OCI-LY7 (cell line): ENCODE data around the gene KLHL26. TPM values are rescaled to one million over a fixed set of nuclear protein-coding genes. Genes with fewer than 3 reads are reported as not detected.

Experiments used
- BruUV-seq: library from RNA; stranded (reverse); fragments of 400-500 nt; replicated peaks from 2 replicates; lab custom pipeline; 2021; lab: Mats Ljungman, UMichigan
- CTCF ChIA-PET: fragments of 300-600 bp; sonication (Branson Sonifier 250); formaldehyde crosslinking; loops from one replicate; lab custom pipeline; 2022; ENCODE audit warnings: antibody characterized with exemption; ENCODE audit not compliant: unreplicated experiment; lab: Charles Lee
- POLR2A ChIA-PET: fragments of 300-600 bp; sonication (Branson Sonifier 250); formaldehyde crosslinking; loops from one replicate; lab custom pipeline; 2022; ENCODE audit warnings: antibody characterized with exemption; lab: Charles Lee
- DNase-seq: peaks from one replicate; pipeline ENCODE4 v3.0.0-alpha.2; 2015; ENCODE audit warnings: low spot score
- H2AFZ ChIP-seq: fragments of 200-600 bp; sonication (generic), shearing (Covaris generic); 2 replicates; pipeline ENCODE4 v1.6.1; 2014; ENCODE audit warnings: mild to moderate bottlenecking, antibody characterized with exemption, low read length, moderate library complexity
- H3K27ac ChIP-seq: fragments of 200-600 bp; sonication (generic); 2 replicates; pipeline ENCODE4 v1.5.1; 2014; ENCODE audit warnings: mixed run types, low read depth, mild to moderate bottlenecking, moderate library complexity, low read length, inconsistent platforms; ENCODE audit not compliant: poor library complexity, severe bottlenecking
- H3K36me3 ChIP-seq: fragments of 200-600 bp; sonication (generic); 2 replicates; pipeline ENCODE4 v1.6.1; 2014; ENCODE audit warnings: mild to moderate bottlenecking, antibody characterized with exemption, low read length, moderate library complexity, mixed read lengths; ENCODE audit not compliant: insufficient read depth
- H3K4me1 ChIP-seq: fragments of 200-600 bp; sonication (generic); 2 replicates; pipeline ENCODE4 v1.5.1; 2014; ENCODE audit warnings: mild to moderate bottlenecking, low read length; ENCODE audit not compliant: insufficient read depth, poor library complexity, severe bottlenecking
- H3K4me2 ChIP-seq: fragments of 200-600 bp; sonication (generic); 2 replicates; pipeline ENCODE4 v1.6.1; 2014; ENCODE audit warnings: mild to moderate bottlenecking, low read length
- H3K4me3 ChIP-seq: fragments of 200-600 bp; sonication (generic); 2 replicates; pipeline ENCODE4 v1.5.1; 2014; ENCODE audit warnings: mild to moderate bottlenecking, low read depth, low read length; ENCODE audit not compliant: poor library complexity, severe bottlenecking
- H3K79me2 ChIP-seq: fragments of 200-600 bp; sonication (generic); 2 replicates; pipeline ENCODE4 v1.6.1; 2016; ENCODE audit warnings: low read depth, mild to moderate bottlenecking, low read length, moderate library complexity, mixed read lengths; ENCODE audit not compliant: insufficient read depth
- H3K9me2 ChIP-seq: fragments of 200-600 bp; sonication (generic); 2 replicates; pipeline ENCODE4 v1.6.1; 2016; ENCODE audit warnings: mild to moderate bottlenecking, low read length, mixed read lengths; ENCODE audit not compliant: insufficient read depth
- H3K9me3 ChIP-seq: fragments of 200-600 bp; sonication (generic); 2 replicates; pipeline ENCODE4 v1.6.1; 2014; ENCODE audit warnings: mild to moderate bottlenecking, mixed run types, low read length, mixed read lengths
- H4K20me1 ChIP-seq: fragments of 200-600 bp; sonication (generic); 2 replicates; pipeline ENCODE4 v1.6.1; 2014; ENCODE audit warnings: mild to moderate bottlenecking, antibody characterized with exemption, low read length, moderate library complexity, mixed read lengths; ENCODE audit not compliant: insufficient read depth
- EZH2phosphoT487 ChIP-seq: fragments of 200-600 bp; sonication (generic); IDR thresholded peaks from 2 replicates; pipeline ENCODE4 v1.6.1; 2018; ENCODE audit warnings: low read depth, borderline replicate concordance, mild to moderate bottlenecking, mixed run types, antibody characterized with exemption, low read length, moderate library complexity, mixed read lengths
- intact Hi-C: fragments of 100-400 bp; cut with micrococcal nuclease; formaldehyde crosslinking; loops from one replicate; pipeline ENCODE4 v1.10.0; 2022; ENCODE audit not compliant: unreplicated experiment
- total RNA-seq, 2 experiments: library from RNA; depleted of rRNA in 1 of 2; stranded (reverse); fragments of >200 nt in 1 of 2; shearing (Covaris generic) in 1 of 2; gene quantifications; 2 replicates each; pipeline ENCODE4 v1.2.3, GENCODE V29; 2014 to 2022
- TF ChIP-seq, protein P1 (sequence below): fragments of 200-600 bp; sonication (generic); conservative IDR thresholded peaks from 2 replicates; pipeline ENCODE4 v1.5.1; 2014; ENCODE audit warnings: mild to moderate bottlenecking, antibody characterized with exemption, low read length, moderate library complexity, mixed read lengths

Gene KLHL26
- total RNA-seq, 2 experiments from 2014 or later = 1.0 to 8.9 TPM

DNA sequence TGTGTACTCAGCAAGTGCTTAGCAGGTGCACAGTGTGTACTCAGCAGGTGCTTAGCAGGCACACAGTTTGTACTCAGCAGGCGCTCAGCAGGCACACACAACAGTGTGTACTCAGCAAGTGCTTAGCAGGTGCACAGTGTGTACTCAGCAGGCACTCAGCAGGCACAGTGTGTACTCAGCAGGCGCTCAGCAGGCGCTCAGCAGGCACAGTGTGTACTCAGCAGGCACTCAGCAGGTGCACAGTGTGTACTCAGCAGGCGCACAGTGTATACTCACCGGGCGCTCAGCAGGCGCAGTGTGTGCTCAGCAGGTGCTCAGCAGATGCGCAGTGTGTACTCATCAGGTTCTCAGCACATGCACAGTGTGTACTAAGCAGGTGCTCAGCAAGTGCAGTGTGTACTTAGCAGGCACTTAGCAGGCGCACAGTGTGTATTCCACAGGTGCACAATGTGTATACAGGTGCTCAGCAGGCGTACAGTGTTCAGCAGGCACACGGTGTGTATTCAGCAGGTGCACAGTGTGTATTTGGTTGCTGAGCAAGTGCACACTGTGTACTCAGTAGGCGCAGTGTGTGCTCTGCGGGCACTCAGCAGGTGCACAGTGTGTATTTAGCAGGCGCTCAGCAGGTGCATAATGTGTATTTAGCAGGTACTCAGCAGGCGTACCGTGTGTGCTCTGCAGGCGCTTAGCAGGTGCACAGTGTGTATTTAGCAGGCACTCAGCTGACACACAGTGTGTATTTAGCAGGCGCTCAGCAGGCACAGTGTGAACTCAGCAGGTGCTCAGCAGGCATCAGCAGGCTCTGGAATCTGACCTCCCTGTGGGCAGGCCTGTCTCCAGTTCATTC is 61.7 kb downstream of the KLHL26 start:
- no TSS peak for BruUV-seq
- POLR2A ChIA-PET = interaction anchor here (0.6 to 1.8 kb wide), 2 partner anchors 16 to 58 kb away, joined by 4 to 6 read pairs; partner anchors contain the start of gene CRTC1
- TF ChIP-seq EZH2phosphoT487 = no peak
- TF ChIP-seq, protein P1, sequence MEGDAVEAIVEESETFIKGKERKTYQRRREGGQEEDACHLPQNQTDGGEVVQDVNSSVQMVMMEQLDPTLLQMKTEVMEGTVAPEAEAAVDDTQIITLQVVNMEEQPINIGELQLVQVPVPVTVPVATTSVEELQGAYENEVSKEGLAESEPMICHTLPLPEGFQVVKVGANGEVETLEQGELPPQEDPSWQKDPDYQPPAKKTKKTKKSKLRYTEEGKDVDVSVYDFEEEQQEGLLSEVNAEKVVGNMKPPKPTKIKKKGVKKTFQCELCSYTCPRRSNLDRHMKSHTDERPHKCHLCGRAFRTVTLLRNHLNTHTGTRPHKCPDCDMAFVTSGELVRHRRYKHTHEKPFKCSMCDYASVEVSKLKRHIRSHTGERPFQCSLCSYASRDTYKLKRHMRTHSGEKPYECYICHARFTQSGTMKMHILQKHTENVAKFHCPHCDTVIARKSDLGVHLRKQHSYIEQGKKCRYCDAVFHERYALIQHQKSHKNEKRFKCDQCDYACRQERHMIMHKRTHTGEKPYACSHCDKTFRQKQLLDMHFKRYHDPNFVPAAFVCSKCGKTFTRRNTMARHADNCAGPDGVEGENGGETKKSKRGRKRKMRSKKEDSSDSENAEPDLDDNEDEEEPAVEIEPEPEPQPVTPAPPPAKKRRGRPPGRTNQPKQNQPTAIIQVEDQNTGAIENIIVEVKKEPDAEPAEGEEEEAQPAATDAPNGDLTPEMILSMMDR = no peak
- Histone ChIP-seq H3K4me1 (peaks cover 32% of the 10 kb centered on the region), H3K36me3 (no peaks in the 10 kb centered on the region), H3K4me2 (peak overlapping the region; percentile 80), H3K79me2 (no peaks in the 10 kb centered on the region), H3K9me3 (no peaks in the 10 kb centered on the region), H3K9me2 (no peaks in the 10 kb centered on the region), H4K20me1 (peaks cover 7% of the 10 kb centered on the region; the same call in 1 of the 2 replicates), H3K27ac (peak overlapping the region; percentile 86), H2AFZ (no peak overlapping the region), H3K4me3 (no peak overlapping the region)
- peak; percentile 47 for DNase-seq
- CTCF ChIA-PET = no interaction called here
- intact Hi-C loops = no loop called here

DNA sequence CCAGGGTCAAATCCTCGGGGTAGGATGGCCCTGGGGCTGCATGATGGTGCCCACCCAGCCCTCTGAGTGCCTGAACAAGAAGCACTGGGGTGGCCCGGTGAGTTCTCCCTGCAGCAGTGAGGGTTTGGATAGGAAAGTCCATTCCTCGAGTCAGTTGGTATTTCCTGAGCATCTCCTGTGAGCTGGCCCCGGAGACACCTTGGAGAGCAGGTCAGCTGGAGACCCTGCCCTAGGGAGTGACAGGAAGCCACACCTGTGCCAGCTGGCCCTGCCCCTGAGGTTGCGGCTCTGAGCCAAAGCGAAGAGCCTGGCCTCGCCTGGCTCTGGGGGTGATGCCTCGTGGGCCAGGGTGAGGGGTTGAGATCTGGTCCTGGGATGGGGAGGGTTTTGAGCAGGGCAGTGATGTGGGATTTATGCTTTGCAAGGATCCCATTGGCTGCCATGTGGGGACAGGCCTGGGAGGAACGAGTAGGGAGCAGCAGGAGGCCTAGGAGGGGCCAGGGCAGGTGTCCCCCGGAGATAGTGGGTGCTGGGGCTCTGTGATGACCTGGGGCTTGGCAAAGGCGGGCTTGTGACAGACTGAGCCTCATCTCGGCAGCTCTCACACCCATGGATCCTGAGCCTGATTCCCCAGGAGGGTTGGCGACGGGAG is 62.7 kb downstream of the KLHL26 start:
- Histone ChIP-seq H3K4me1 (peaks cover 32% of the 10 kb centered on the region), H3K9me3 (no peaks in the 10 kb centered on the region), H3K4me2 (peak overlapping the region; percentile 80), H3K4me3 (peak overlapping the region; percentile 60), H3K9me2 (no peaks in the 10 kb centered on the region), H3K79me2 (no peaks in the 10 kb centered on the region), H3K36me3 (no peaks in the 10 kb centered on the region), H2AFZ (peak overlapping the region; percentile 27; the same call in 1 of the 2 replicates), H3K27ac (peak overlapping the region; percentile 86), H4K20me1 (peaks cover 7% of the 10 kb centered on the region; the same call in 1 of the 2 replicates)
- no peak for TF ChIP-seq EZH2phosphoT487
- TF ChIP-seq, protein P1 = no peak
- ChIA-PET POLR2A (interaction anchor here (0.6 to 1.8 kb wide), 3 partner anchors 12 to 59 kb away, joined by 3 to 6 read pairs (median 4); partner anchors contain the start of gene CRTC1), CTCF (no interaction called here)
- BruUV-seq = no TSS peak
- DNase-seq = peak; percentile 57
- intact Hi-C loops = no loop called here
